IMR-90 (cell line): ENCODE measurements around the gene ZNF385B. TPM values are rescaled to one million over a fixed set of nuclear protein-coding genes. Genes with fewer than 3 reads are reported as not detected.

ENCODE experiments used
- ATAC-seq: fragments of 200-7000 bp; cut with Tn5 transposase; 2 replicates; pipeline ENCODE4 v1.9.1; 2020; ENCODE audit warnings: low read depth, mild to moderate bottlenecking, moderate library complexity
- BruUV-seq: library from RNA; stranded (reverse); fragments of 400-500 nt; replicated peaks from 2 replicates; lab custom pipeline; 2021; lab: Mats Ljungman, UMichigan
- CTCF ChIA-PET: fragments of 300-600 bp; formaldehyde crosslinking; extraction: SDS; loops from one replicate; lab custom pipeline; 2021; ENCODE audit warnings: antibody characterized with exemption; lab: Yijun Ruan, JAX
- POLR2A ChIA-PET: fragments of 300-600 bp; sonication (Branson Sonifier 250); formaldehyde crosslinking; loops from one replicate; lab custom pipeline; 2022; ENCODE audit warnings: antibody characterized with exemption; ENCODE audit not compliant: unreplicated experiment; lab: Charles Lee
- DNase-seq: peaks from one replicate; pipeline ENCODE4 v3.0.0; 2013
- H2AFZ ChIP-seq: replicated peaks from 2 replicates; pipeline ENCODE3; 2013; ENCODE audit warnings: low read length, mild to moderate bottlenecking; ENCODE audit not compliant: poor library complexity
- H2AK5ac ChIP-seq: 2 replicates; pipeline ENCODE4 v1.6.1; 2013; ENCODE audit warnings: low read depth, low read length, inconsistent platforms
- H2AK9ac ChIP-seq: replicated peaks from 2 replicates; pipeline ENCODE3; 2013; ENCODE audit warnings: mild to moderate bottlenecking, low read depth, low read length, moderate library complexity; ENCODE audit not compliant: poor library complexity
- H2BK120ac ChIP-seq: 2 replicates; pipeline ENCODE4 v1.6.1; 2013; ENCODE audit warnings: low read depth, low read length, inconsistent platforms
- H2BK15ac ChIP-seq: 3 replicates; pipeline ENCODE4 v1.6.1; 2013; ENCODE audit warnings: low read depth, low read length, inconsistent platforms
- H2BK20ac ChIP-seq: 2 replicates; pipeline ENCODE4 v1.6.1; 2013; ENCODE audit warnings: low read depth, mild to moderate bottlenecking, inconsistent platforms, low read length, moderate library complexity
- H2BK5ac ChIP-seq: 2 replicates; pipeline ENCODE4 v1.6.1; 2013; ENCODE audit warnings: mild to moderate bottlenecking, low read depth, low read length, inconsistent platforms; ENCODE audit not compliant: poor library complexity, severe bottlenecking
- H3K14ac ChIP-seq: replicated peaks from 2 replicates; pipeline ENCODE4 v1.6.1; 2013; ENCODE audit warnings: low read depth, low read length, inconsistent platforms
- H3K18ac ChIP-seq: 2 replicates; pipeline ENCODE4 v1.6.1; 2013; ENCODE audit warnings: low read depth, low read length, control low read depth
- H3K23ac ChIP-seq: 2 replicates; pipeline ENCODE4 v1.6.1; 2013; ENCODE audit warnings: low read depth, low read length, inconsistent platforms
- H3K27ac ChIP-seq: 2 replicates; pipeline ENCODE4 v1.5.1; 2013; ENCODE audit warnings: mild to moderate bottlenecking, control low read depth, low read length; ENCODE audit not compliant: insufficient read depth
- H3K27me3 ChIP-seq: 2 replicates; pipeline ENCODE4 v1.6.1; 2013; ENCODE audit warnings: low read length; ENCODE audit not compliant: control insufficient read depth, insufficient read depth
- H3K36me3 ChIP-seq: 2 replicates; pipeline ENCODE4 v1.6.1; 2013; ENCODE audit warnings: low read length, mixed read lengths; ENCODE audit not compliant: control insufficient read depth, insufficient read depth
- H3K4ac ChIP-seq: 2 replicates; pipeline ENCODE4 v1.6.1; 2013; ENCODE audit warnings: low read depth, low read length, inconsistent platforms
- H3K4me1 ChIP-seq: 2 replicates; pipeline ENCODE4 v1.6.1; 2013; ENCODE audit warnings: low read length, mixed read lengths; ENCODE audit not compliant: control insufficient read depth, insufficient read depth
- H3K4me2 ChIP-seq: 2 replicates; pipeline ENCODE4 v1.6.1; 2013; ENCODE audit warnings: low read depth, mild to moderate bottlenecking, control low read depth, low read length, moderate library complexity
- H3K4me3 ChIP-seq: 2 replicates; pipeline ENCODE4 v1.5.1; 2013; ENCODE audit warnings: low read depth, mild to moderate bottlenecking, control low read depth, low read length, moderate library complexity; ENCODE audit not compliant: insufficient read depth
- H3K56ac ChIP-seq: 2 replicates; pipeline ENCODE4 v1.6.1; 2013; ENCODE audit warnings: low read length, inconsistent platforms; ENCODE audit not compliant: insufficient read depth; ENCODE audit errors: extremely low read depth
- H3K79me1 ChIP-seq, 2 experiments: 2 replicates each; pipeline ENCODE4 v1.6.1; 2013; ENCODE audit warnings: low read length in 2 of 2, inconsistent platforms in 1 of 2, low read depth in 1 of 2
- H3K9ac ChIP-seq: 2 replicates; pipeline ENCODE4 v1.6.1; 2013; ENCODE audit warnings: low read depth, low read length, control low read depth
- H3K9me1 ChIP-seq: 2 replicates; pipeline ENCODE4 v1.6.1; 2013; ENCODE audit warnings: low read length, inconsistent platforms; ENCODE audit not compliant: insufficient read depth
- H3K9me3 ChIP-seq: 2 replicates; pipeline ENCODE4 v1.6.1; 2013; ENCODE audit warnings: low read length; ENCODE audit not compliant: control insufficient read depth, insufficient read depth
- H4K20me1 ChIP-seq: 2 replicates; pipeline ENCODE4 v1.6.1; 2013; ENCODE audit warnings: low read length, inconsistent platforms; ENCODE audit not compliant: insufficient read depth
- H4K5ac ChIP-seq: 2 replicates; pipeline ENCODE4 v1.6.1; 2013; ENCODE audit warnings: mild to moderate bottlenecking, low read depth, low read length, control low read depth
- H4K8ac ChIP-seq, 2 experiments: 2 replicates each; pipeline ENCODE4 v1.6.1; 2013; ENCODE audit warnings: low read depth in 2 of 2, low read length in 2 of 2, control low read depth in 1 of 2, inconsistent platforms in 1 of 2
- H4K91ac ChIP-seq: 2 replicates; pipeline ENCODE4 v1.6.1; 2013; ENCODE audit warnings: low read depth, low read length, inconsistent platforms; ENCODE audit not compliant: insufficient read depth
- BHLHE40 ChIP-seq: fragments of 150-350 bp; IDR thresholded peaks from 2 replicates; pipeline ENCODE4 v1.6.1; 2016; ENCODE audit warnings: mild to moderate bottlenecking, low read depth, low read length
- CEBPB ChIP-seq: IDR thresholded peaks from 2 replicates; pipeline ENCODE4 v1.6.1; 2012; ENCODE audit warnings: low read depth, low read length, improper control_type of control experiment
- CHD1 ChIP-seq: IDR thresholded peaks from 2 replicates; pipeline ENCODE4 v1.6.1; 2012; ENCODE audit warnings: low read depth, low read length, improper control_type of control experiment
- CTCF ChIP-seq: conservative IDR thresholded peaks from 2 replicates; pipeline ENCODE4 v1.5.1; 2012; ENCODE audit warnings: mild to moderate bottlenecking, low read depth, low read length, improper control_type of control experiment
- FOS ChIP-seq: fragments of 150-350 bp; IDR thresholded peaks from 2 replicates; pipeline ENCODE4 v1.6.1; 2016; ENCODE audit warnings: low read depth, low read length
- MAFK ChIP-seq: IDR thresholded peaks from 2 replicates; pipeline ENCODE4 v1.6.1; 2012; ENCODE audit warnings: low read depth, low read length, improper control_type of control experiment
- MAZ ChIP-seq: IDR thresholded peaks from 2 replicates; pipeline ENCODE4 v1.6.1; 2012; ENCODE audit warnings: low read depth, mild to moderate bottlenecking, low read length, improper control_type of control experiment, moderate library complexity, borderline replicate concordance
- MXI1 ChIP-seq: IDR thresholded peaks from 2 replicates; pipeline ENCODE4 v1.6.1; 2012; ENCODE audit warnings: low read depth, mild to moderate bottlenecking, low read length, moderate library complexity, borderline replicate concordance
- NFE2L2 ChIP-seq: fragments of 150-350 bp; IDR thresholded peaks from 2 replicates; pipeline ENCODE4 v1.6.1; 2016; ENCODE audit warnings: low read depth, mild to moderate bottlenecking, low read length
- POLR2A ChIP-seq: IDR thresholded peaks from 2 replicates; pipeline ENCODE4 v1.6.1; 2012; ENCODE audit warnings: mild to moderate bottlenecking, low read depth, low read length
- RAD21 ChIP-seq: IDR thresholded peaks from 2 replicates; pipeline ENCODE4 v1.6.1; 2012; ENCODE audit warnings: low read length, improper control_type of control experiment
- RCOR1 ChIP-seq: IDR thresholded peaks from 2 replicates; pipeline ENCODE4 v1.6.1; 2012; ENCODE audit warnings: mild to moderate bottlenecking, low read length, improper control_type of control experiment; ENCODE audit not compliant: insufficient replicate concordance
- RFX5 ChIP-seq: IDR thresholded peaks from 2 replicates; pipeline ENCODE4 v1.8.0; 2012; ENCODE audit warnings: low read depth, mild to moderate bottlenecking, low read length, moderate library complexity
- SMC3 ChIP-seq: fragments of 150-350 bp; IDR thresholded peaks from 2 replicates; pipeline ENCODE4 v1.6.1; 2016; ENCODE audit warnings: low read depth, mild to moderate bottlenecking, antibody characterized with exemption, low read length, moderate library complexity
- WGBS, 2 experiments: methylation state at CpG; one replicate each; pipeline versions ENCODE4 v1.1.5 to v1.1.7; 2013; ENCODE audit warnings: missing lambda C conversion rate in 2 of 2; ENCODE audit not compliant: insufficient read length in 1 of 2; ENCODE audit errors: extremely low coverage in 2 of 2; 5-methylcytosine and 5-hydroxymethylcytosine counted together
- dilution Hi-C: fragments of 300-500 bp; cut with HindIII; formaldehyde crosslinking; loops from one replicate; pipeline ENCODE4 v1.14.3; 2018; ENCODE audit warnings: low sequenced_read_pairs; ENCODE audit not compliant: unreplicated experiment
- in situ Hi-C: fragments of 300-500 bp; cut with MboI; formaldehyde crosslinking; loops from 3 replicates; pipeline ENCODE4 v1.14.3; 2019; ENCODE audit warnings: low sequenced_read_pairs, inconsistent platforms, mixed read lengths
- intact Hi-C: fragments of 100-400 bp; cut with micrococcal nuclease; formaldehyde crosslinking; loops from 2 replicates; pipeline ENCODE4 v1.10.0; 2022
- polyA plus RNA-seq, 3 experiments: library from polyadenylated mRNA; depleted of rRNA; stranded (reverse); fragments of >200 nt; gene quantifications; 2 replicates each; pipeline ENCODE4 v1.2.3, GENCODE V29; 2012; ENCODE audit warnings: low replicate concordance in 1 of 3
- total RNA-seq: library from RNA; depleted of rRNA; stranded (reverse); fragments of >200 nt; gene quantifications from 2 replicates; pipeline ENCODE4 v1.2.3, GENCODE V29; 2012
- TF ChIP-seq, protein P1 (sequence below): fragments of 150-350 bp; IDR thresholded peaks from 2 replicates; pipeline ENCODE4 v1.6.1; 2016; ENCODE audit warnings: low read depth, mild to moderate bottlenecking, low read length, moderate library complexity, borderline replicate concordance
- TF ChIP-seq, protein P2 (sequence below): fragments of 150-350 bp; IDR thresholded peaks from 2 replicates; pipeline ENCODE4 v1.6.1; 2017; ENCODE audit warnings: mild to moderate bottlenecking, antibody characterized with exemption, low read length, low read depth

The ZNF385B gene
- total and polyA plus RNA-seq, 2 of the 4 experiments (the other 2 are of a cell fraction) = not detected

- H3K23ac ChIP-seq = no peak overlapping the region
- no peaks in the 10 kb centered on the region for H3K79me1 ChIP-seq
- BruUV-seq = no TSS peak
- H3K14ac ChIP-seq = no peak overlapping the region
- no peak overlapping the region for H2AK5ac ChIP-seq
- no peaks in the 10 kb centered on the region for H3K36me3 ChIP-seq
- no peaks in the 10 kb centered on the region for H4K20me1 ChIP-seq
- no peak for ATAC-seq
- no peak overlapping the region for H2BK15ac ChIP-seq
- dilution Hi-C loops = no loop called here
- in situ Hi-C loops = no loop called here
- H3K4me1 ChIP-seq = no peaks in the 10 kb centered on the region
- no peak overlapping the region for H3K4me3 ChIP-seq
- H2AFZ ChIP-seq = no peak overlapping the region
- H2AK9ac ChIP-seq = no peak overlapping the region
- H3K9me3 ChIP-seq = no peaks in the 10 kb centered on the region
- no peak overlapping the region for H3K56ac ChIP-seq
- no peak for TF ChIP-seq MXI1
- TF ChIP-seq, protein P1, sequence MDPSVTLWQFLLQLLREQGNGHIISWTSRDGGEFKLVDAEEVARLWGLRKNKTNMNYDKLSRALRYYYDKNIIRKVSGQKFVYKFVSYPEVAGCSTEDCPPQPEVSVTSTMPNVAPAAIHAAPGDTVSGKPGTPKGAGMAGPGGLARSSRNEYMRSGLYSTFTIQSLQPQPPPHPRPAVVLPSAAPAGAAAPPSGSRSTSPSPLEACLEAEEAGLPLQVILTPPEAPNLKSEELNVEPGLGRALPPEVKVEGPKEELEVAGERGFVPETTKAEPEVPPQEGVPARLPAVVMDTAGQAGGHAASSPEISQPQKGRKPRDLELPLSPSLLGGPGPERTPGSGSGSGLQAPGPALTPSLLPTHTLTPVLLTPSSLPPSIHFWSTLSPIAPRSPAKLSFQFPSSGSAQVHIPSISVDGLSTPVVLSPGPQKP = no peak
- TF ChIP-seq RFX5 = no peak
- TF ChIP-seq MAFK = no peak
- TF ChIP-seq RAD21 = no peak
- TF ChIP-seq CTCF = no peak
- no peak for TF ChIP-seq BHLHE40
- TF ChIP-seq NFE2L2 = no peak
- no peak for TF ChIP-seq MAZ
- no peak for TF ChIP-seq CHD1
- TF ChIP-seq FOS = no peak
- TF ChIP-seq, protein P2, sequence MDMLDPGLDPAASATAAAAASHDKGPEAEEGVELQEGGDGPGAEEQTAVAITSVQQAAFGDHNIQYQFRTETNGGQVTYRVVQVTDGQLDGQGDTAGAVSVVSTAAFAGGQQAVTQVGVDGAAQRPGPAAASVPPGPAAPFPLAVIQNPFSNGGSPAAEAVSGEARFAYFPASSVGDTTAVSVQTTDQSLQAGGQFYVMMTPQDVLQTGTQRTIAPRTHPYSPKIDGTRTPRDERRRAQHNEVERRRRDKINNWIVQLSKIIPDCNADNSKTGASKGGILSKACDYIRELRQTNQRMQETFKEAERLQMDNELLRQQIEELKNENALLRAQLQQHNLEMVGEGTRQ = no peak
- no peak for TF ChIP-seq SMC3
- TF ChIP-seq RCOR1 = no peak
- TF ChIP-seq POLR2A = no peak
- no peak for TF ChIP-seq CEBPB
- WGBS, 2 experiments = no CpG with 5 or more reads among the region's 1 CpG
- no peak overlapping the region for H4K91ac ChIP-seq
- no peak overlapping the region for H3K18ac ChIP-seq
- no peak overlapping the region for H3K4me2 ChIP-seq
- H3K27me3 ChIP-seq = no peaks in the 10 kb centered on the region
- no peak overlapping the region for H4K5ac ChIP-seq
- H2BK120ac ChIP-seq = no peak overlapping the region
- H4K8ac ChIP-seq = no peak overlapping the region
- no peak overlapping the region for H2BK5ac ChIP-seq
- no peak for DNase-seq
- intact Hi-C loops = no loop called here
- H3K4ac ChIP-seq = no peak overlapping the region
- H3K9me1 ChIP-seq = no peaks in the 10 kb centered on the region
- H2BK20ac ChIP-seq = no peak overlapping the region
- H3K27ac ChIP-seq = no peak overlapping the region
- ChIA-PET CTCF (no interaction called here), POLR2A (no interaction called here)
- H3K9ac ChIP-seq = no peak overlapping the region
These were observed 38.3 kb upstream of the ZNF385B start for GRCh38 chr2:179899666-179900065.
